Stimulated activated CD4-positive, alpha-beta T cell treated with anti-CD3 and anti-CD28 coated beads, Interleukin-4, amount 100 ng/mL, for 48 hours (primary cell): Measurements from ENCODE around the gene RSAD2.
"Not testable (repeated sequence)": the region's sequence is repeated elsewhere in the genome, so short reads cannot be mapped to it uniquely, and the experiment has no call there.

Experiments used
- DNase-seq, 2 donors: peaks; one replicate each; pipeline ENCODE4 v3.0.0-alpha.2; 2020; ENCODE audit warnings: low read depth in 2 of 2

The RSAD2 gene

DNA sequence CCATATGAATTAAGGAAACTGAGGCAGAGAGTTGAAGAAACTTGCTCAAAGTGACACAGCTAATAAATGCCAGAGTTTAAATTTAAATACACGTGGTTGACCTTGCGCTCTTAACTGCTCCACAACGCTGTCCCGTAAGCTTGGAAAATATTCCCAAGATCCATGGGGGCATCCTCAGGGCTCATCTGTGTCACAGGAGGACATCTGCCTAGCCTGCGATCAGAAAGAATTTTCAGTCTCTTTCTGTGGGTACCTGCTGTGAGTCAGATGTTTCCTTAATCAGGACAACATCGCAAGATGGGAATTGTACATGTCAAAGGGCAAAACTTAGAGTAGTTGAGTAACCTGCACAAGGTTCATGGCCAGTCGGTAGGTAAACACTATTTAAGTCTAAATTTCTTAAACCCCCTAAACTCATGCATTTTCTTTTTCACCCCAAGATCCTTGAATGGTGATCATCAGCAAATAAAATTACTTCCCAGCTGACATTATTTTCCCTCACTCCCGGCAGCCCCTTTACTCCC is 13.3 kb upstream of the RSAD2 start:
- DNase-seq: no peak

DNA sequence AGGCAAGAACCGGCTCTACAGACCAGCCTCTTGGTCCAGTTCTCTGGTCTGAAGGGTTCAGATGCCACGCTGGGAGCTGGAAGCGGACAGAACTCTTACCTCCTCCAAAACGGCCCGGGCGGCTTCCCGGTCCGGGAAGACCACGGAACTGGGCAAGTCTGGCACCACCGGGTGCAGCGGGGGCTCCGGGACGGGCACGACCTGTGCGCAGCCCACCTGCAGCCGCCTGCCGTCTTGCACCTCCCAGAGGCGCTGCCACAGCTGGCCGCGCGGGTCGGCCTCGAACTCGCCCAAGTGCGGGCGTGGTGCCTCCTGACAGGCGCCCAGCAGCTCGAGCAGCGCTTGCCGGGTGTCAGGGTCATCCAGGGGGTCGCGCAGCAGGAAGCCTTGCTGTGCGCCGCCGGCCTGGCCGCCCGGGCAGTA is 12.6 kb upstream of the RSAD2 start:
- peak in 1 of 2 donors; percentile 11 for DNase-seq

DNA sequence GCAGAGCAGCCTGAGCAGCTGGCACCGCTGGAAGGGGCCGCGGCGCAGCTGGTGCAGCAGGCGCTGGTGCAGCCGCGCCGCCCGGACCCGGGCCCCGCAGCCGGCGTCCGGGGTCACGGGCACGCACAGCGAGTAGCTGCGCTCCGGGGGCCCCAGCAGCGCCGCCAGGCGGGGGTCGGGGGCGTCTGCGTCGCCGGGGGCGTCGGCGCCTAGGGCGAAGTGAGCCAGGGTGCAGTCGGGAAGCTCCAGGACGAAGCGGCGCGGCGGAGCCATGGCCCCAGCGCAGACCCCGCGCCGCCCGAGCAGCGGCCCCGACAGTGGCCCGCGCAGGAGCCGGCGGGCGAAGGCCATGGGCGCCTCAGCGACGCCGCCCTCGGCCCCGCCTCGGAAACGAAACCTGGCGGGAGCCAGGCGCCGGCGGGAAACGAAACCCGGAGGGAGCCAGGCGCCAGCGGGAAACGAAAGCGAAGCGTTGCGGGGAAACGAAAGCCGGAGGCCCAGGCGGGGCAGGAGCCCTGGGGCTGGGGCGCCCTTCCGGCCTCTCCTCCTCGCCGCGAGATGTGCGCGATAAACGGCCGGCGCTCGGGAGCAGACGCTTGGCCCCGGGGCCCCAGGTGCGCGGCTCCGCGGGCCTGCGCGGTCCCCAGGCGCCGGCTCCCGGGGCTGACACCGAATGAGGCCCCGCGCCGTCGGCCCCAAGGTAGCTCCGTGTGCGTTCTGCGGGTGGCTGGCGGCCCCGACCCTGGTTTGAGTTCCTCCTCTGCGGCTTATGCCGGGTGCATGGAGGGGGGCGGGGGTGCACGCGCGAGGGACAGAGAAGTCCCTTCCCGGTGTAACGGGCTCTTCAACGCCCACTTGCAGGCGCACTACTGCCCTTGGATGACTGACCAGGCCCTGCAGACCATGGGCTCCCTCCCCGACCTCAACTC is 12.0 kb upstream of the RSAD2 start, which contains the start of gene CMPK2:
CMPK2 (minus strand) TSS at position 562 of the 929 bp plus-strand sequence; CDS start at position 351, 211 bp downstream.
- DNase-seq: peak; percentile 66 to 68

DNA sequence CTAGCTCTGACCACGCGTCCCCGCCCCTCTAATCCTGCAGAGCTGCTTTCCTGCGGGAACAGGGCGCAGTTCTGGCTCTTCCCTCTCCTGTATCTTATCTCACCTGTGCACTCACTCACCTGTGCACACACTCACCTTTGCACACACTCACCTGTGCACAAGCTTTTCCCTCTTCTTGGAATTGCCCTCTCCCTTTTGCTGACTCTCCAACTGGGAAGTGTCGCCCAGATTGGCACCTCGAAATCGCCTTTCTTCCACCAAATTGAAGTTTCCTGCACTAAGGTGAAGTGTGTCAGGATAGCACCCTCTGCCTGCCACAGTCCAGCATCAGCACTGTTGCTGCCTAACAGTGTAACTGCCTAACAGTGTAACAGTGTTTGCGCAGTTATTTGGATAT is 11.3 kb upstream of the RSAD2 start:
- DNase-seq: no peak

DNA sequence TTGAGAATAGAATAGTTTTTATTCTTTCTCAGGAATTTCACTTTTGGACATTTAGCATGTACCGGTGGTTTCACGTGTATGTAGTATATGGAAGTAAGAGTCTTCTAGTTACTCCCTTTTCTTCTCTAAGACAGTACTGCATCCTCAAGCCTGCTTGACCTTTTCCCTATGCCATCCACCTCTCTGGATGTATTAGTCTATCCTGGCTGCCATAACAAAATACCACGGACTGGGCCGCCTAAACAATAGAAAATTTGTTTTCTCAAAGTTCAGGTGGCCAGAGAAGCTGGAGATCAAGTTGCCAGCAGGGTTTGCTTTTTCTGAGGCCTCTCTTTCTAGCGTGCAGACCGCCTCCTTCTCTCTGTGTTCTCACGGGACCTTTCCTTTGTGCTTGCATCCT is 10.6 kb upstream of the RSAD2 start:
- no peak for DNase-seq

DNA sequence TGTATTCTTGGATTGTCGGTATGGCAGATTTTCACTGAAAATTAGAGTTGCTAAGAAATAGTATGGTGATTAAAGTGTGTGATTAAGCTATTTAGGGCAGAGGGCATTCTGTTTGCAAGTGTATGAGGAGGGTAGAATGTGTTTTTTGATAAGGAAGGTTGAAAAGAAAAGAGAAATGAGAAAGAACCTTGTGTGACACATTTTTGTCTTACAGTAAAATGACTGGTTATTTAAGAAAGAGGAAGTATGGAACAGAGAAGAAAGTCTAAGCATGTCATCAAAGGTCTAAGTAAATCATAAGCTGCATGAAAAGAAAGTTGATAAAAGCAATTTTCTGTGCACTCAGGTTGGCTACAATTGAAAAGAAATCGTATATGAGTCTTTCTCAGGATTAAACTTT is 5.2 kb upstream of the RSAD2 start:
- no peak for DNase-seq

DNA sequence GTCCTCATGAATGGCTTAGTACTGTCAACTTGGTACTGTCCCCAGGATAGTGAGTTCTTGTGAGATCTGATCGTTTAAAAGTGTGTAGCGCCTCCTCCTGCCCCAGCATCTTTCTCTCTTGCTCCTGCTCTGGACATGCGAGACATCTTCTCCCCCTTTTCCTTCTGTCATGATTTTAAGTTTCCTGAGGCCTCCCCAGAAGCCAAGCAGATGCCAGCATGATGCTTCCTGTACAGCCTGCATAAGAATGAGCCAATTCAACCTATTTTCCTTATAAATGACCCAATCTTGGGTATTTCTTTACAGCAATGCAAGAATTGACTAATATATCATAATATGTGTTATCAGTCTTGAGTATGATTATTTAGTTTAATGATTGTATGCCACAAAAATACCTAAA is 3.5 kb upstream of the RSAD2 start:
- DNase-seq: no peak

DNA sequence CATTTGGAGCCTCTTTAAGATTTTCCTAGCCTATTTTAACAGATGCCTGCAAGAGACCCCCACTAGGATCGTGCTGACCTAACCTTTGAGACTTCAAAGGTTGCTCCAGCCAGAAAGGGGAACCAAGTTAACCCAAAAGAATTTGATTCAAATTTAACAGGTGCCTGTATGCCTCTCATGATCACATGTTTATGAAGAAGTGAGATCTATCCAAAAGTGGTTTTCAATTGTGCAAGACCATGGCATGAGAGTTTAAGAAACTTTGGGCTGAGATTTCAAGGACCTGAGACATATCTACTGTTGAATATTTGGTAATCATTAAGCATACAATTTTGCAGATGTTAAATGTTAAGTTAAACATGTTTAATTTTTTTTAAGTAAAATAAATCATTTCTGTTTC is 1.3 kb upstream of the RSAD2 start:
- no peak for DNase-seq

DNA sequence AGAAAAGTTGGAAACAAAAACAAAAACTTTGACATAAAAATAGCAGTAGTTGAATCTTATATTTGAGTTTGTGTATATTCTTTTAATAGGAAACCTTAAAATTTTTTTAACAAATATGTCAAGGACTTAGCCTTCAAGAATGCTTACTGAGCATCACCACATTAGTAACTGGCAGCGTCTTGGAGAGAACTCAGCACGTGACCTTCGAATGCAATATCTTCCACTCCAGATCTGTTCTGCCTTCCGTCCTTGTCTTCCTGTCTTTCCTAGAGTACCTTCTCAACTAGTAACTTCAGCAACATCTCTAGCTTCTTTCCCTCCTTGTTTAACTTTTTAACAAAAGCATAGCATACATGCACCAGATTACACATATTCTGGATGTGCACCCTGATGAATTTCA is 972 bp downstream of the RSAD2 start:
- no peak for DNase-seq

DNA sequence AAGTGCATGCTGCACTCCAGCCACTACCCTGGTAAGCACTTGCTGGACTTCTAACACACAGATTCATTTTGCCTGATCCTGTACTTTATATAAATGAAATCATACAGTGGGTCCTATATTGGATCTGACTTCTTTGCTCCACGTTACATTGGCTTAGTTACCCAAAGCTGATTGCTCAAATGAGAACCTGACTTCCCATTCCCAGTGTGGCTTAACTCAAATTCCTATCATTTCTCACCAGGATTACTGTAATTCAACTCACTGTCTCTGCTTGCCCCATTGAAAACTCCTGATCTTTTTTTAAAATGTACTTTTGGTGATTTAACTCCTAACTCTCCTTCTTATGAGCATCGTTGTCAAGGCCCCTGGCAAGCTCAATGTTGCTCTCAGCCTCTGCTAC is 1.4 kb downstream of the RSAD2 start:
- DNase-seq: no peak

DNA sequence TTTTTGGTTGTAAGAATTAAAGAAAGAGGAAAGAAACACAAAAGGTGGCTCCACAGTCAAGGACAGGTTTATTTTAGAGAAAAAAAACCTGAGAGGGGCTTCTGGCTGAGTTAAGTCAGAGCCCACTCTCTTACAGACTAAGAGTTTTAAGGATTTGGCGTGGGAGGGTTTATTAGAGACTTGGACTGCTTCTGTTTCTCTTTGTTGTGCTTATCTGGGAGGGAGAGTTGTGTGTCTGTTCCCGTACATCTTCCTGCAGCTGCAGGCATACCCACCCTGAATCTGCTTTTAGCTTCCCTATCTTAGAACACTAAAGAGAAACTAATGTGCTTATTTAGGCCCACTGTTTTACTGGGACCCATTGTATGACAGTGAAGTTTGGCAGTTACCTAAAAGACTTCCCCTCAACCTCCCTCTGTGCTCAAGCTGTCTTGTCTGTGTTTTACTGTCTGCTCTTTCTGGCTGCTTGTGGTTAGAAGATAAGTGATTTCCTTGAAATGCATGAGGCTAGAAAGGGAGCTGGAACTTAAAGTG is 2.7 kb downstream of the RSAD2 start:
- DNase-seq: no peak

DNA sequence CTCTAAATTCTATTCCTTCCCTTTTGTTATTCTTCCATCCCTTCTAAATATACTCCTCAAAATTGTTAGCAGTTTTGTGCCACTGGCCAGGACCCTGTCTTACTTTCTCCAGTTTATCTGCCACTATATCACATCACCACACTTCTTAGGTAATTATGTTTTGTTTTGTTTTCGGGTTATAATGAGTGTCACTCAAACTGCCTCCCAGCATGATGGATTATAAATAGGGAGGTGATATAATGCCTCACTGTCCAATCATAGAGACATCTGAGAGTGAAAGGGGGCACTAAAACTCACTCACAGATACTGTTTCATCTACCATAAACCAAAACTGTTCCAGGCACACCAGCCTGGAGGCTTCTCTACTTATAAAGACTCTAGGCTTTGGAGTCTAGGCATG is 3.5 kb downstream of the RSAD2 start:
- DNase-seq: no peak

DNA sequence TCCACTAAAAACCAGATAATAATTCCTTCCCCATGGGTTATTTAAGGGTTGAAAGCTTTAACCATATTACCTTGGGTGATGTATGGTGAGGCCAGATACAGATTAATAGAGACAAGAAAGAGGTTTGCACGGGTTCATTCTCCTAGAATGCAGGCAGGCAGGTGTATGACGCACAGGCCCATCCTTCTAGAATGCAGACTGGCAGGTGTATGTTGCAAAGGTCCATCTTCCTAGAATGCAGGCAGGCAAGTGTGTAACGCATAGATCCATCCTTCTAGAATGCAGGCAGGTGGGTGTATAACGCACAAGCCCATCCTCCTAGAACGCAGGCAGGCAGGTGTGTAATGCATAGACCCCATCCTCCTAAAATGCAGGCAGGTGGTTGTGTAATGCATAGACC is 3.9 kb downstream of the RSAD2 start:
- DNase-seq: no peak

DNA sequence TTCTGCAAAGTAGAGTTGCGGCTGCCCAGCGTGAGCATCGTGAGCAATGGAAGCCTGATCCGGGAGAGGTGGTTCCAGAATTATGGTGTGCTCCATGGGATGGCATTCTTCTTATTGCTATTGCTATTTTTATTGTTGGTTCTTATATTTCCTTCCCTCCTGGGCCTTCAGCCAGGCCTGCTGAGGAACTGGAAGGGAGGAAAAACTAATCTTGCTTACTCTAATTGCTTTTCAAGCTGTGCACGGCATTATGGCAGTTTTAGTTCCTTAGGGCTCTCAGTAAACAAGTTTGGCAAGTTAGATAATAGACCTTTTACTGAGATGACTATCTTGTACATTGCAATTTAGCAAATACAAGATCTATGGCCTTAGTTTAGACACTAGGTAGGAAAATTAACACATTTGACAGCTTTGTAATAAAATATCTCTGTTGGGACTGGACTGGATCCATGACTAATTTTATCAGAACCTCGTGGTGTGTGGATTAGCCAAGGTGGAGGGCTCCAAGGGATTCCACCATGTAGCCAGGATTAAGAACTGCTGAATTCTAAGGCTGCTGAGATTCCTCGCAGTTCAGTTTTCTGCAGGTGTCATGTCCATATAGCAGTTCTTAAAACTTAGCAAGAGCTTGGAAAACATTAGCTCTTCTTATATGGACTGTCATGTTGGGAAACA is 6.0 kb downstream of the RSAD2 start:
- DNase-seq: no peak

DNA sequence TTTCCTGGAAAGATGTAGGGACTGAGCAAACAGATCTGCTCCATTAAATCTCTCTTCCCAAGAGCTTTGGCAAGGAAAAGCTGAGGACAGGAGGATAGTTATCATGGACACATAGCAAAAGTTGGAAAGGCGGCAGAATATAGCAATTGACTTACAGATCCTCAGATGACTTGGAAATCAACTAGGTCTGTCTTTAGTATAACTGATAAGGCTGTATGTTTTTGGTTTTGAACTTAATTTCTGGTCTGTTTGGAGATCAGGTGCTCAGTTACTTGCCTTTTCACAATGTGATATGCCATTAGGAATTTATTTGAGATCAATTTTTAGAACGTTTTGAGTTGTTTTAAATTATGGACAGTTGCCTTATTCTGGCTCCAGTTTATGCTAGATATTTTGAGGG is 8.0 kb downstream of the RSAD2 start:
- DNase-seq: no peak

DNA sequence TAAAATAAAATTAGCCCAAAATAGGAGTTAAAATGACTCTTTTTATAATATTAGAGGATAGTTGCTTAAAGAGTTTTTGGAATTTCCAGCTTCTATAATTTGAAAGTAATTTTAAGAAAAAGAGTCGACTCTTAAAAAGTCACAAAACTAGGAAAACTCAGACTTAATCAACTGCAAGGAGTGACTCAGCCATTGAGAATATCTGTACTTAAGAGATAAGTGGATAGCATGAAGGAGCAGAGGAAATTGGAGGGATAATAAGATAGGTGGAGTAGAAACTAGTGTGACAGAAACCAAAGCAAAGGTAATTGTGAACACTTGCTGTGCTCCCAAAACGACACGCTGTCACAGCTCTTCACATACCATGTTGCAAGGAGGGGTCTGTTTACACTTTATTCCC is 8.4 kb downstream of the RSAD2 start:
- DNase-seq: no peak

DNA sequence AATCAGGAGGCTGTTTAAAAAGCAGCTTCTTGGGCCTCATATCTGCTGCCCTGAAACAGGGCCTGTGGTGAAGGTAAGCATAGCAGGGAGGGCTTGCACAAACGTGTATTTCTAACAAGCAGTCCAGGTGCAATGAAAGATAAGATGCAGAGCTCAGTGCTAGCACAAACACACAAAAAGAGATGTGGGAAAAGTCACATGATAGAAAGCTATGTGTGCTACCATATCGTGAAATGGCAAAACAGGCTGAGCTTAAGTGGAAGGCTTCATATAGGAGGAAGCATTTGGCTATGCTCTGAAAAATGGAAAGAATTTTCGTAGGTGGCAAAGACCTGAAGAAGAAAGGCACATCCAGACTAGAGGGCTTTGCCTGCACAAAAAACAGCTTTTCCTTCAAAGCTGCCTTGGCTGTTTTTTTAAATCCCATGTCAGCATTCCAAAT is 10.2 kb downstream of the RSAD2 start:
- no peak for DNase-seq

DNA sequence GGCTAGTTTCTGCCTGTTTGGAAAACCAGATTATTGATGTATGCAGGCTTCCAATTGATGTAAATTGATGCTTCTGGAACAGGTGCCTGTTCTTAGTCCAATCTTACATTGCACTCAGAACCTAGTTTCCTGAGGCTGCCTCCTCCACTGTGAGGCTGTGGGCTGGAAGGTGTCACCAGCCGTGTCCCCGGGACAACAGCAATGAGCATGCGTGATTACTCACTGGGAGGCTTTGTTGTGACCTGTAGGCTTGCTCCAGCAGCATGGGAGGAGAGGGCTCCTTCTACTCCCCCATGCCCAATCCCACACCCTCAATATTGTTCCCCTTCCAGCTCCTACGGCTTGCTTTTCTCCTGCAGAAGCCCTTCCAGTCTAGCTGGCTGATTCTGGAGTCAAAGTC is 11.1 kb downstream of the RSAD2 start:
- no peak for DNase-seq

DNA sequence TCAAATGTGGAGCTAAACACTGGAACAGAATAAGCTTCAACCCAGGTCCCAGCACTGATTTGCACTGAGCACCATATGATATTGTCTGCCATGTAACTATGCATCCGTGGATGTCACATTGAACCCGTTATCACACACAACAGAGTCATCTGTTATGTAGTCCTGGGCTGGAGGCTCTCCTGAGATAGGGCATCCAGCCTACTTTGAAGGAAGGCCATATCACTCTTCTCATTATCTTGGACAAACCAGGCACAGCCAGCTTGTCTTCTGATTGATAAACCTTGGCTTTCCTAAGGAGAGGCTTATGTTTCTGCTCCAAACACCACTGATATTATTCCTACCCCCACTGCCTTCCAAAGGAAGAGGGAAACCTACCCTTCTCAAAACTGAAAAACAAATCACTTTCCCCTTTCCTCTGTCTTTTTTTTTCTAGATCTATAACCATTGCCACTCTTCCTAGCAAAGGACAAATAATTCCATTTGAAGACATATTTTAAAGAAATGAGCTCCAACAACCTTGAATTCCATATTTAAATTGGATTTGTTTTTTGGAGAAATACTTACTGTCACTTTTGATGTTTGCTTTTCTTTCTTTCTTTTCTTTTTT is 16.4 kb downstream of the RSAD2 start:
- DNase-seq: no peak

DNA sequence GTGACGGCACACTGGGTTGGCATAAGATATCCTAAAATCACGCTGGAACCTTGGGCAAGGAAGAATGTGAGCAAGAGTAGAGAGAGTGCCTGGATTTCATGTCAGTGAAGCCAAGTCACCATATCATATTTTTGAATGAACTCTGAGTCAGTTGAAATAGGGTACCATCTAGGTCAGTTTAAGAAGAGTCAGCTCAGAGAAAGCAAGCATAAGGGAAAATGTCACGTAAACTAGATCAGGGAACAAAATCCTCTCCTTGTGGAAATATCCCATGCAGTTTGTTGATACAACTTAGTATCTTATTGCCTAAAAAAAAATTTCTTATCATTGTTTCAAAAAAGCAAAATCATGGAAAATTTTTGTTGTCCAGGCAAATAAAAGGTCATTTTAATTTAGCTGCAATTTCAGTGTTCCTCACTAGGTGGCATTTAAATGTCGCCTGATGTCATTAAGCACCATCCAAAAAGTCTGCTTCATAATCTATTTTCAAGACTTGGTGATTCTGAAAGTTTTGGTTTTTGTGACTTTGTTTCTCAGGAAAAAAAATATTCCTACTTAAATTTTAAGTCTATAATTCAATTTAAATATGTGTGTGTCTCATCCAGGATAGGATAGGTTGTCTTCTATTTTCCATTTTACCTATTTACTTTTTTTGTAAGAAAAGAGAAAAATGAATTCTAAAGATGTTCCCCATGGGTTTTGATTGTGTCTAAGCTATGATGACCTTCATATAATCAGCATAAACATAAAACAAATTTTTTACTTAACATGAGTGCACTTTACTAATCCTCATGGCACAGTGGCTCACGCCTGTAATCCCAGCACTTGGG is 19.6 kb downstream of the RSAD2 start:
- DNase-seq: no peak

DNA sequence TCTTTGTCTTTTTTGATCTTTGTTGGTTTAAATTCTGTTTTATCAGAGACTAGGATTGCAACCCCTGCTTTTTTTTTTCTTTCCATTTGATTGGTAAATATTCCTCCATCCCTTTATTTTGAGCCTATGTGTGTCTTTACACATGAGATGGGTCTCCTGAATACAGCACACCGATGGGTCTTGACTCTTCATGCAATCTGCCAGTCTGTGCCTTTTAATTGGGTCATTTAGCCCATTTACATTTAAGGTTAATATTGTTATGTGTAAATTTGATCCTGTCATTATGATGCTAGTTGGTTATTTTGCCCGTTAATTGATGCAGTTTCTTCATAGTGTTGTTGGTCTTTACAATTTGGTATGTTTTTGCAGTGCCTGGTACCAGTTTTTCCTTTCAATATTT is 25.0 kb downstream of the RSAD2 start:
- DNase-seq: not testable (repeated sequence)
